ENCODE data around the gene IMMT. TPM values are rescaled to one million over a fixed set of nuclear protein-coding genes. Genes with fewer than 3 reads are reported as not detected.

Gene IMMT
- total and polyA plus RNA-seq, 9 of the 15 experiments (the other 6 are each of a cell fraction or from before 2014, with no cell fraction given) = 119 to 294 (median 140) TPM

DNA sequence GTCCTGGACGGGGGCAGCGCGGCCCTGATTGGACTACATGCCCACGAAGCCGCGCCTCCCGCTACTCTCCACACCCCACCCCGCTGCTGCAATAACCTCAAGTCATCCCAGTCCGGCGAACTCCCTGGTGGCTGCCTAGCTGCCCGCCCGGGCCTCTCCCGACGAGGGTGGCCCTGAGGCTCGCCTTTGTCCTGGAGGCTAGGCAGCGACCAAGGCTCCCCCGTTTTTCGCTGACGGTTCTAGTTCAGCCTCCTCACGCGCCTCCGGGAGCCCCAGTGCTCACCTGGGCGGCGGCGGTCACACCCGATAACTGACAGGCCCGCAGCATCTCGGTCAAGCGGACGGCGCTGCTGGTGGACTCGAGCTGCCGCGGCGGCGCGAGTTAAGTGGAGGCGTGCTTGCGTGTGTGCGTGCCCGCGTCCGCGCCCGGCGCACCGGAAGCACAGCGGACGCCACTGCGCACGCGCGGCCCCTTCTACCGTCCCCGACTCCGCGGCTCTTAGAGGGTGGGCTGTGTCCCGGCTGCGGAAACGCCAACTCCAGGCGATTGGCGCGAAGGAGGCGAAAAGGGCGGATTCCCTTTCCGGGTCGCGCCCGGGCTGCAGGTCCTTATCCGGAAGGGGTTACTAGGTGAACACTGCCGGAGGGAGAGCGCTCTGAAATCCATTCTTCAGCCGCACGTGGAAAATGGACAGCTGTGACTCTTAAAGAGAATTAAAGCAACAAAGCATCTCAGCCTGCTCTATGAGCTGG, at the start of gene IMMT (continued):
- peak; percentile 98 for TF ChIP-seq U2AF1 (optimal IDR thresholded peaks at IDR 0.05; ENCODE audit: low read depth, low read length)
- TF ChIP-seq FOSL1 (tag; conservative IDR thresholded peaks at IDR 0.05) = no peak
- TF ChIP-seq ZNF408 (CRISPR knock-in tag; IDR thresholded peaks at IDR 0.05; ENCODE audit: low read depth) = no peak
- TF ChIP-seq LARP7 (IDR thresholded peaks at IDR 0.05) = 0 out of 2 replicates have a peak, but pooled peaks have one; percentile 46
- TF ChIP-seq, protein P1, sequence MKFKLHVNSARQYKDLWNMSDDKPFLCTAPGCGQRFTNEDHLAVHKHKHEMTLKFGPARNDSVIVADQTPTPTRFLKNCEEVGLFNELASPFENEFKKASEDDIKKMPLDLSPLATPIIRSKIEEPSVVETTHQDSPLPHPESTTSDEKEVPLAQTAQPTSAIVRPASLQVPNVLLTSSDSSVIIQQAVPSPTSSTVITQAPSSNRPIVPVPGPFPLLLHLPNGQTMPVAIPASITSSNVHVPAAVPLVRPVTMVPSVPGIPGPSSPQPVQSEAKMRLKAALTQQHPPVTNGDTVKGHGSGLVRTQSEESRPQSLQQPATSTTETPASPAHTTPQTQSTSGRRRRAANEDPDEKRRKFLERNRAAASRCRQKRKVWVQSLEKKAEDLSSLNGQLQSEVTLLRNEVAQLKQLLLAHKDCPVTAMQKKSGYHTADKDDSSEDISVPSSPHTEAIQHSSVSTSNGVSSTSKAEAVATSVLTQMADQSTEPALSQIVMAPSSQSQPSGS (CRISPR knock-in tag; IDR thresholded peaks at IDR 0.05) = no peak
- peak; percentile 60 to 65; a peak in 1 of 4 replicates for TF ChIP-seq FOXK2 (conservative IDR thresholded peaks at IDR 0.05 in 1 of 2, IDR thresholded peaks at IDR 0.05 in 1 of 2; ENCODE audit: low read depth in 2 of 2)
- no peak for TF ChIP-seq ZNF695 (CRISPR knock-in tag; IDR thresholded peaks at IDR 0.05)
- no peak for TF ChIP-seq RAD51 (IDR thresholded peaks at IDR 0.05; ENCODE audit: borderline replicate concordance, low read depth)
- TF ChIP-seq, protein P2, sequence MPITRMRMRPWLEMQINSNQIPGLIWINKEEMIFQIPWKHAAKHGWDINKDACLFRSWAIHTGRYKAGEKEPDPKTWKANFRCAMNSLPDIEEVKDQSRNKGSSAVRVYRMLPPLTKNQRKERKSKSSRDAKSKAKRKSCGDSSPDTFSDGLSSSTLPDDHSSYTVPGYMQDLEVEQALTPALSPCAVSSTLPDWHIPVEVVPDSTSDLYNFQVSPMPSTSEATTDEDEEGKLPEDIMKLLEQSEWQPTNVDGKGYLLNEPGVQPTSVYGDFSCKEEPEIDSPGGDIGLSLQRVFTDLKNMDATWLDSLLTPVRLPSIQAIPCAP (CRISPR knock-in tag; IDR thresholded peaks at IDR 0.05; ENCODE audit: borderline replicate concordance) = 0 out of 2 replicates have a peak, but pooled peaks have one; percentile 56
- no peak for TF ChIP-seq STAG1 (CRISPR knock-in tag; IDR thresholded peaks at IDR 0.05; ENCODE audit: borderline replicate concordance)
- TF ChIP-seq, protein P3, sequence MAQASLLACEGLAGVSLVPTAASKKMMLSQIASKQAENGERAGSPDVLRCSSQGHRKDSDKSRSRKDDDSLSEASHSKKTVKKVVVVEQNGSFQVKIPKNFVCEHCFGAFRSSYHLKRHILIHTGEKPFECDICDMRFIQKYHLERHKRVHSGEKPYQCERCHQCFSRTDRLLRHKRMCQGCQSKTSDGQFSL (CRISPR knock-in tag; IDR thresholded peaks at IDR 0.05) = no peak
- TF ChIP-seq, protein P3 (tag; IDR thresholded peaks at IDR 0.05) = no peak
- TF ChIP-seq CBFA2T3 (IDR thresholded peaks at IDR 0.05) = peak; percentile 7; the same call in 1 of the 2 replicates
- TF ChIP-seq KDM5B (IDR thresholded peaks at IDR 0.05; ENCODE audit: insufficient replicate concordance, low read depth, low read length) = peak; percentile 77
- TF ChIP-seq EHMT2 (IDR thresholded peaks at IDR 0.05) = no peak
- no peak for TF ChIP-seq ZBTB8A (IDR thresholded peaks at IDR 0.05; ENCODE audit: partially characterized antibody)
- TF ChIP-seq HIVEP1 (CRISPR knock-in tag; IDR thresholded peaks at IDR 0.05) = 0 out of 2 replicates have a peak, but pooled peaks have one; percentile 39
- peak; percentile 81 for TF ChIP-seq NFE2 (IDR thresholded peaks at IDR 0.05; ENCODE audit: low read depth)
- peak; percentile 90 for TF ChIP-seq TAF7 (tag; IDR thresholded peaks at IDR 0.05)
- TF ChIP-seq CBFB (CRISPR knock-in tag; IDR thresholded peaks at IDR 0.05) = peak; percentile 79
- no peak for TF ChIP-seq ZNF644 (tag; IDR thresholded peaks at IDR 0.05; ENCODE audit: low read depth)
- TF ChIP-seq KLF13 (tag; IDR thresholded peaks at IDR 0.05; ENCODE audit: borderline replicate concordance, low read depth) = no peak
- TF ChIP-seq TRIM24 (IDR thresholded peaks at IDR 0.05) = no peak
- no peak for TF ChIP-seq CCAR2 (IDR thresholded peaks at IDR 0.05; ENCODE audit: low read depth, low read length)
- peak; percentile 100 for TF ChIP-seq POLR2A (conservative IDR thresholded peaks at IDR 0.05)
- TF ChIP-seq, protein P4, sequence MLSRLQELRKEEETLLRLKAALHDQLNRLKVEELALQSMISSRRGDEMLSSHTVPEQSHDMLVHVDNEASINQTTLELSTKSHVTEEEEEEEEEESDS (CRISPR knock-in tag; IDR thresholded peaks at IDR 0.05) = no peak

All from K562 (cell line).